Measurements from ENCODE around the gene VOPP1.

- TF ChIP-seq YY1 (IDR thresholded peaks at IDR 0.05; ENCODE audit: insufficient read depth, insufficient read length) (no peak), ZNF274 (IDR thresholded peaks at IDR 0.05; ENCODE audit: low read depth, low read length) (no peak), SUZ12 (IDR thresholded peaks at IDR 0.05; ENCODE audit: extremely low read depth, insufficient read depth, insufficient read length) (no peak)
Observed at GRCh38 chr7:55588976-55589604, 16.8 kb upstream of the VOPP1 start.

All from NT2/D1 (cell line).